ENCODE results near the gene EIF4G3. TPM values are rescaled to one million over a fixed set of nuclear protein-coding genes. Genes with fewer than 3 reads are reported as not detected.
A peak's percentile ranks its signal among the peaks of the same experiment; 100 is the strongest.

EIF4G3 gene
- total RNA-seq, 1 experiment from 2014 or later, result 87.6 TPM

DNA sequence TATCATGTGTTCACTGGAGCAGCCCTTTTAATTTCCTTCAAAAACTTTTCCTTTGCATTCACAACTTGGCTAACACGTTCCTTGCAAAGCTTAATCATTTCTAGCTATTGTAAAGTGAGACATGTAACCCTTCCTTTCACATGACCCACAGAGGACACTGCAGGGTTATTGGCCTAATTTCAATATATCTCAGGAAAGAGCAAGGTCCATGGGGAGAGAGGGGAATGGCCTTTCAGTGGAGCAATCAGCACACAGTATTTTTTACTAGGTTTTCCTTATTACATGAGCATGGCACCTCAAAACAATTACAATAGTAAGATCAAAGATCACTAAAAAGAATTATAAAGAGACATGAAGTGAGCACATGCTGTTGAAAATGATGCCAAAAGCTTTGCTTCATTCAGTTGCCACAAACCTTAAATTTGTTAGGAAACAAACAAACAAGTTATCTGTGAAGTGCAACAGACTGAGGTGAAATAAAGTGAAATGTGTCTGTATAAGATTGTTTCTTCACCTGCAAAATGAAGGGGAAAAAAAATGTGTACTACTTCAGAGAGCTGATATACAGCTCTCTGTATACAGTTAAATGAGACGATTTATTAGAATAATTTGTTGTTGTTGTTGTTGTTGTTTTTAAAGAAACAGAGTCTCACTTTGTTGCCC, 61.5 kb downstream of the EIF4G3 start:
- intact Hi-C loops (cut with micrococcal nuclease), result no loop called here
- Mint-ChIP-seq H3K27ac (ENCODE audit: low read depth, unreplicated experiment) (no peak overlapping the region), H3K36me3 (ENCODE audit: insufficient read depth, unreplicated experiment) (peaks cover 13% of the 10 kb centered on the region), H3K4me1 (ENCODE audit: insufficient read depth, unreplicated experiment) (no peaks in the 10 kb centered on the region), H3K9me3 (ENCODE audit: unreplicated experiment) (no peaks in the 10 kb centered on the region), H3K4me3 (ENCODE audit: unreplicated experiment) (no peak overlapping the region), H3K27me3 (ENCODE audit: insufficient read depth, unreplicated experiment) (no peaks in the 10 kb centered on the region)
- CTCF ChIA-PET, result interaction anchor here (0.6 kb wide), 1 partner anchor 22 kb away, joined by 3 read pairs; no protein-coding TSS in a partner anchor
- BruUV-seq (replicated peaks), result no TSS peak
- no peak for DNase-seq (ENCODE audit: unreplicated experiment)
- TF ChIP-seq, protein P1, sequence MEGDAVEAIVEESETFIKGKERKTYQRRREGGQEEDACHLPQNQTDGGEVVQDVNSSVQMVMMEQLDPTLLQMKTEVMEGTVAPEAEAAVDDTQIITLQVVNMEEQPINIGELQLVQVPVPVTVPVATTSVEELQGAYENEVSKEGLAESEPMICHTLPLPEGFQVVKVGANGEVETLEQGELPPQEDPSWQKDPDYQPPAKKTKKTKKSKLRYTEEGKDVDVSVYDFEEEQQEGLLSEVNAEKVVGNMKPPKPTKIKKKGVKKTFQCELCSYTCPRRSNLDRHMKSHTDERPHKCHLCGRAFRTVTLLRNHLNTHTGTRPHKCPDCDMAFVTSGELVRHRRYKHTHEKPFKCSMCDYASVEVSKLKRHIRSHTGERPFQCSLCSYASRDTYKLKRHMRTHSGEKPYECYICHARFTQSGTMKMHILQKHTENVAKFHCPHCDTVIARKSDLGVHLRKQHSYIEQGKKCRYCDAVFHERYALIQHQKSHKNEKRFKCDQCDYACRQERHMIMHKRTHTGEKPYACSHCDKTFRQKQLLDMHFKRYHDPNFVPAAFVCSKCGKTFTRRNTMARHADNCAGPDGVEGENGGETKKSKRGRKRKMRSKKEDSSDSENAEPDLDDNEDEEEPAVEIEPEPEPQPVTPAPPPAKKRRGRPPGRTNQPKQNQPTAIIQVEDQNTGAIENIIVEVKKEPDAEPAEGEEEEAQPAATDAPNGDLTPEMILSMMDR (IDR thresholded peaks at IDR 0.05; ENCODE audit: unreplicated experiment), result no peak
- POLR2A ChIA-PET, result interaction anchor here (1.0 to 2.3 kb wide), 4 partner anchors 12 to 39 kb away, joined by 3 to 7 read pairs (median 4); no protein-coding TSS in a partner anchor

DNA sequence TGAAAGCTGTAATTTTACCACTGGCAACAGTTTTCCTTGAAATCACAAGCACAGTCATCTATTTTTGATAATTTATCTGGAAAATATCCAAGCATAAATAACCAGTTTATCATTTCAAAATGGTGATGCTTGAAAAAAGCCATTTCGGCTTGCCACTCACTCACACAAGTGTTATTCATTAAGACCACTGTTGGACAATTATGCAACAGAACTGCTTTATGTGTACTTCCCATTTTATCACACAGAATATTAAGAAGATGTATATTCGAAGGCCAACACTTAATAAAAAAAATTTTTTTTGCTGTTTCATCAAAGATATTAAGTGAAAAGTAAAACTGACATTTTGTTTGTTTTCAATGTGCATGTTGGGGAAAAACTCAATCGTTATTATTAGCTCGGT, 62.3 kb downstream of the EIF4G3 start:
- BruUV-seq (replicated peaks), result no TSS peak

DNA sequence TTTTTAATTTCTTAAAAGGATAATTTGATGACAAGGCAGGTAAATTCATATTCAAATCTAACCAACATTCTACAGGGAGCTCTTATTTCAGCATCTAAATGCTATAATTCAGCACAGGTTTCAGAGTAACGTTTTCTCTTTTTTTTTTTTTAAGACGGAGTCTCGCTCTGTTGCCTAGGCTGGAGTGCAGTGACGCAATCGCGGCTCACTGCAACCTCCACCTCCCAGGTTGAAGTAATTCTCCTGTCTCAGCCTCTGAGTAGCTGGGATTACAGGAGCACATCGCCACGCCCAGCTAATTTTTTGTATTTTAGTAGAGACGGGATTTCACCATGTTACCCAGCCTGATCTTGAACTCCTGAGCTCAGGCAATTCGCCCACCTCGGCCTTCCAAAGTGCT, 66.5 kb downstream of the EIF4G3 start:
- POLR2A ChIA-PET, result interaction anchor here (0.7 to 1.0 kb wide), 3 partner anchors 22 to 64 kb away, joined by 3 to 5 read pairs (median 4); no protein-coding TSS in a partner anchor
- TF ChIP-seq, protein P1 (IDR thresholded peaks at IDR 0.05; ENCODE audit: unreplicated experiment), result no peak
- BruUV-seq (replicated peaks), result no TSS peak

More for the DNA sequence above, 62.3 kb downstream of the EIF4G3 start:
- intact Hi-C loops (cut with micrococcal nuclease), result no loop called here
- Mint-ChIP-seq H3K36me3 (ENCODE audit: insufficient read depth, unreplicated experiment) (peaks cover 14% of the 10 kb centered on the region), H3K4me1 (ENCODE audit: insufficient read depth, unreplicated experiment) (no peaks in the 10 kb centered on the region), H3K9me3 (ENCODE audit: unreplicated experiment) (no peaks in the 10 kb centered on the region), H3K4me3 (ENCODE audit: unreplicated experiment) (no peak overlapping the region), H3K27me3 (ENCODE audit: insufficient read depth, unreplicated experiment) (no peaks in the 10 kb centered on the region), H3K27ac (ENCODE audit: low read depth, unreplicated experiment) (no peak overlapping the region)
- TF ChIP-seq, protein P1 (IDR thresholded peaks at IDR 0.05; ENCODE audit: unreplicated experiment), result no peak
- CTCF ChIA-PET, result no interaction called here
- no peak for DNase-seq (ENCODE audit: unreplicated experiment)
- POLR2A ChIA-PET, result interaction anchor here (1.0 to 1.3 kb wide), 2 partner anchors 25 to 39 kb away, joined by 3 to 4 read pairs; no protein-coding TSS in a partner anchor

DNA sequence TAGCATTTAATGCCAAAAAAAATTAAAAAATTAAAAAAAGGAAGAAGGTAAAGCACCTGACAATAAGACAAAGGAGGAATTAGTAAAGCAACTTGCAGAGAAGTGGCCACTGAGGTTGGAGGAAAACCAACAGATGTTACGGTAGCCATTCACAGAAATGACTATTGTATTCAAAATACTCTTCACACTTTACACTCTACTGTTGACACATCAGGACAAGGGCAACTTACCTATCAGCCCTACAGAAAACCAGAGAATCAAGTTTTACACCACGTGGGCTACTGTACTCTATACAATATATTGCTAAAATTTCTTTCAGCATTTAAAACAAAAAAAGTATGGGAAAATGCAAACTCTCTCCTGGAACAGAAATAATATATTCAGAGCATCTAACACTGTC, 70.0 kb downstream of the EIF4G3 start:
- H3K4me3 Mint-ChIP-seq (ENCODE audit: unreplicated experiment), result no peak overlapping the region
- DNase-seq (ENCODE audit: unreplicated experiment), result no peak
- H3K27ac Mint-ChIP-seq (ENCODE audit: low read depth, unreplicated experiment), result peak overlapping the region; percentile 22
- intact Hi-C loops (cut with micrococcal nuclease), result no loop called here
- no peaks in the 10 kb centered on the region for H3K9me3 Mint-ChIP-seq (ENCODE audit: unreplicated experiment)
- H3K4me1 Mint-ChIP-seq (ENCODE audit: insufficient read depth, unreplicated experiment), result peaks cover 5% of the 10 kb centered on the region
- H3K36me3 Mint-ChIP-seq (ENCODE audit: insufficient read depth, unreplicated experiment), result peaks cover 40% of the 10 kb centered on the region
- CTCF ChIA-PET, result interaction anchor here (0.6 to 1.2 kb wide), 2 partner anchors 17 to 88 kb away, joined by 3 read pairs; no protein-coding TSS in a partner anchor
- TF ChIP-seq, protein P1 (IDR thresholded peaks at IDR 0.05; ENCODE audit: unreplicated experiment), result no peak
- POLR2A ChIA-PET, result interaction anchor here (0.6 to 1.3 kb wide), 2 partner anchors 10 to 52 kb away, joined by 3 to 5 read pairs; no protein-coding TSS in a partner anchor
- H3K27me3 Mint-ChIP-seq (ENCODE audit: insufficient read depth, unreplicated experiment), result no peaks in the 10 kb centered on the region
- BruUV-seq (replicated peaks), result no TSS peak

More for the DNA sequence above, 66.5 kb downstream of the EIF4G3 start:
- Mint-ChIP-seq H3K4me3 (ENCODE audit: unreplicated experiment) (no peak overlapping the region), H3K27me3 (ENCODE audit: insufficient read depth, unreplicated experiment) (no peaks in the 10 kb centered on the region), H3K4me1 (ENCODE audit: insufficient read depth, unreplicated experiment) (peaks cover 5% of the 10 kb centered on the region), H3K9me3 (ENCODE audit: unreplicated experiment) (no peaks in the 10 kb centered on the region), H3K36me3 (ENCODE audit: insufficient read depth, unreplicated experiment) (peaks cover 32% of the 10 kb centered on the region), H3K27ac (ENCODE audit: low read depth, unreplicated experiment) (no peak overlapping the region)
- CTCF ChIA-PET, result interaction anchor here (0.7 kb wide), 1 partner anchor 535 kb away, joined by 7 read pairs; no protein-coding TSS in a partner anchor
- no peak for DNase-seq (ENCODE audit: unreplicated experiment)
- intact Hi-C loops (cut with micrococcal nuclease), result no loop called here

Measured in MCF 10A (cell line).